GM12892 (cell line): ENCODE results near the gene SLC66A2.

Experiments used
- POLR2A ChIP-seq: IDR thresholded peaks from 2 replicates; pipeline ENCODE4 v1.6.1; 2011; ENCODE audit warnings: low read depth, low read length, control low read depth
- POLR2AphosphoS5 ChIP-seq: IDR thresholded peaks from 2 replicates; pipeline ENCODE4 v1.6.1; 2011; ENCODE audit warnings: low read depth, low read length, control low read depth
- TAF1 ChIP-seq: IDR thresholded peaks from 2 replicates; pipeline ENCODE4 v1.6.1; 2011; ENCODE audit warnings: low read depth, mild to moderate bottlenecking, control low read depth, low read length, borderline replicate concordance

- TF ChIP-seq POLR2AphosphoS5 (no peak), POLR2A (no peak), TAF1 (no peak)
Measured at GRCh38 chr18:79989195-79989497, 37.7 kb upstream of the SLC66A2 start.
